ENCODE measurements around the gene CCT6A. TPM values are rescaled to one million over a fixed set of nuclear protein-coding genes. Genes with fewer than 3 reads are reported as not detected.
"Not testable (repeated sequence)": the region's sequence is repeated elsewhere in the genome, so short reads cannot be mapped to it uniquely, and the experiment has no call there.

The CCT6A gene
- total RNA-seq, 4 donors from 2014 or later: 80.6 to 97.4 (median 88.8) TPM

DNA sequence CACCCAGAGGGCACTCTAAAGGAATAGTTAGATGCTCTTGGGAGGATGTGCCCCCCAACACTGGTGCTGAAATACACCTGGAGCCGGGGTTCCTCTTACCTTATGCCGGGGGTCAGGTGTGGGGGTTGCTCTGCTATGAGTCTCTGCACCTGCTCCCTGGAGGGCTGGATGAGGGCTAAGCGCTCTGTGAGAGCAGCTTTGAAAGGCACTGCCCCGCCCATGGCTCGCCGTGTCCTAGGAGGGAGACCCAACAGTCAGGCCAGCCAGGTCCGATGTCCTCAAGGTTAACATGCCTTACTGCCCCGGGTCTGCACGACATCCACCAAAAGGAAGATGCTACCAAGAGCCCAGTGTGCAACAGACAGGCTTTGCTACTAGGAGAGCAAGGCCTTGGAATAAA is 32.1 kb upstream of the CCT6A start:
- H3K4me3 ChIP-seq: no peak overlapping the region
- H3K4me1 ChIP-seq: no peaks in the 10 kb centered on the region
- no peak overlapping the region for H3K27ac ChIP-seq
- TF ChIP-seq POLR2A (IDR thresholded peaks at IDR 0.05) (no peak), EP300 (IDR thresholded peaks at IDR 0.05) (no peak), POLR2AphosphoS5 (IDR thresholded peaks at IDR 0.05) (no peak)
- TF ChIP-seq, protein P1, sequence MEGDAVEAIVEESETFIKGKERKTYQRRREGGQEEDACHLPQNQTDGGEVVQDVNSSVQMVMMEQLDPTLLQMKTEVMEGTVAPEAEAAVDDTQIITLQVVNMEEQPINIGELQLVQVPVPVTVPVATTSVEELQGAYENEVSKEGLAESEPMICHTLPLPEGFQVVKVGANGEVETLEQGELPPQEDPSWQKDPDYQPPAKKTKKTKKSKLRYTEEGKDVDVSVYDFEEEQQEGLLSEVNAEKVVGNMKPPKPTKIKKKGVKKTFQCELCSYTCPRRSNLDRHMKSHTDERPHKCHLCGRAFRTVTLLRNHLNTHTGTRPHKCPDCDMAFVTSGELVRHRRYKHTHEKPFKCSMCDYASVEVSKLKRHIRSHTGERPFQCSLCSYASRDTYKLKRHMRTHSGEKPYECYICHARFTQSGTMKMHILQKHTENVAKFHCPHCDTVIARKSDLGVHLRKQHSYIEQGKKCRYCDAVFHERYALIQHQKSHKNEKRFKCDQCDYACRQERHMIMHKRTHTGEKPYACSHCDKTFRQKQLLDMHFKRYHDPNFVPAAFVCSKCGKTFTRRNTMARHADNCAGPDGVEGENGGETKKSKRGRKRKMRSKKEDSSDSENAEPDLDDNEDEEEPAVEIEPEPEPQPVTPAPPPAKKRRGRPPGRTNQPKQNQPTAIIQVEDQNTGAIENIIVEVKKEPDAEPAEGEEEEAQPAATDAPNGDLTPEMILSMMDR (IDR thresholded peaks at IDR 0.05): no peak
- no peak for DNase-seq (ENCODE audit: low spot score in 2 of 2)
- no peaks in the 10 kb centered on the region for H3K27me3 ChIP-seq
- no peaks in the 10 kb centered on the region for H3K9me3 ChIP-seq
- 80% methylated on average over 9 of the region's 9 CpGs for WGBS
- peaks cover 16% of the 10 kb centered on the region for H3K36me3 ChIP-seq

DNA sequence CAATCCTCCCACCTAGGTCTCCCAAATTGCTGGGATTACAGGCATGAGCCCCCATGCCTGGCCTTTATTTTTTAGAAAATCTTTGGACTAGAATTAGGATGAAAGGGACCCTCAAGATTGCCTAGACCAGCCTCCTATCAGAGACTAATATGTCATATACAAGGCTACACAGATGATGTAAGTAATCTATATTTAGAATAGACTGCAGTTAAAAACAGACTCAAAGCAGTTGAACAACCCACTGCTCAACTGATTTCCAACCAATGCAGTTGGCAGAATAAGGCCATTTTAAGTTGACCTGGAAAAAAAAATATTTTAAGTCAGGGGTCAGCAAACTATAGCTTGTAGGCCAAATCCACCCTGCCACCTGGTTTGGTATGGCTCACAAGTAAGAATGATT is 28.1 kb upstream of the CCT6A start:
- Histone ChIP-seq H3K36me3 (peaks cover 16% of the 10 kb centered on the region), H3K9me3 (no peaks in the 10 kb centered on the region), H3K4me1 (no peaks in the 10 kb centered on the region), H3K27ac (no peak overlapping the region), H3K4me3 (no peak overlapping the region), H3K27me3 (no peaks in the 10 kb centered on the region)
- TF ChIP-seq POLR2AphosphoS5 (IDR thresholded peaks at IDR 0.05): no peak
- no peak for TF ChIP-seq POLR2A (IDR thresholded peaks at IDR 0.05)
- TF ChIP-seq, protein P1 (IDR thresholded peaks at IDR 0.05): no peak
- no peak for TF ChIP-seq EP300 (IDR thresholded peaks at IDR 0.05)
- DNase-seq (ENCODE audit: low spot score in 2 of 2): no peak

DNA sequence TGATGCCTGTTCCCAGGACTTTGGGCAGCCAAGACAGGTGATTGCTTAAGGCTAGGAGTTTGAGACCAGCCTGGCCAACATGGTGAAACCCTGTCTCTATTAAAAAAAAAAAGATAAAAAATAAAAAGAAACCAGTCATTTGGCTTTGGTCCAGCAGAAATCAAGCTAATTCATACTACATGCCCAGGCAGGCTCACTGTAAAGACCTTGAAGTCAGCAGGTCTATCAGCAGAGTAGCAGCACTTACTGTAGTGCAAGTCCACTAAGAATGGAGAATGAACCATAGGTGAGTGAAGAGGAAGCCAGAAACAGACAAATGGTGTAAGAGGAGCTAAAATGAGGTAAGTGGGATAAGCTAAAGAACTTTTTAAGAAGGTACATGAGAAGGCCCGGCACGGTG is 25.0 kb upstream of the CCT6A start:
- WGBS: 81% methylated on average over 2 of the region's 2 CpGs
- Histone ChIP-seq H3K27me3 (no peaks in the 10 kb centered on the region), H3K27ac (no peak overlapping the region), H3K9me3 (no peaks in the 10 kb centered on the region), H3K4me3 (no peak overlapping the region), H3K4me1 (no peaks in the 10 kb centered on the region), H3K36me3 (no peaks in the 10 kb centered on the region)
- TF ChIP-seq POLR2A (IDR thresholded peaks at IDR 0.05) (no peak), EP300 (IDR thresholded peaks at IDR 0.05) (no peak), POLR2AphosphoS5 (IDR thresholded peaks at IDR 0.05) (no peak)
- TF ChIP-seq, protein P1 (IDR thresholded peaks at IDR 0.05): no peak
- DNase-seq (ENCODE audit: low spot score in 2 of 2): no peak

DNA sequence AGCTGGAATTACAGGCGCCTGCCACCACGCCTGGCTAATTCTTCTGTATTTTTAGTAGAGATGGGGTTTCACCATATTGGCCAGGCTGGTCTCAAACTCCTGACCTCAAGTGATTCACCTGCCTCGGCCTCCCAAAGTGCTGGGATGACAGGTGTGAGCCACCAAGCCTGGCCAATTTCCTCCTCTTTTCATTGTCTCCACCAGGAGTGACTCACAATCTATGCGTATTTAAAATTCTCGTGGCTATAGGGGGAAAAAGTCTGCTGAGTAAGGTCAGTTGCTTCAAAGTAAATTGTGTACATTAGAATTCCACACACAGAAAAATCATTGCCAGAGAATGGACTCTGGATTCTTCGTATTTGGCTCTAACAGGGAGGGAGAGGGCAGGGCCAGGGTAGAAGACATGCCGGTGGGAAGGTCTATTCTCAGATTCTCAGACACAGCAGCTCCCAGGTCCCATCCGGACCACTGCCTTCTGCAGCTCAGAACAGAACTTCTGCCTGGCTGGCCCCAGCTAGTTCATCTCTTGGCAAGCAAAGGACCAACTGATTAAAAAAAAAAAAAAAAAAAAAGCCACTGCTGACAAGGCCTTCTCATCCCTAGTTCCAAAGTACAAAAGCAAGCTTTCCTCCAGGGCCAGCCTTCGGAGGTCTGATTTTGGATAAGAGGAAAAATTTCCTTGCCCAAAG is 22.5 kb upstream of the CCT6A start:
- WGBS: 91% methylated on average over 9 of the region's 9 CpGs
- H3K9me3 ChIP-seq: no peaks in the 10 kb centered on the region

DNA sequence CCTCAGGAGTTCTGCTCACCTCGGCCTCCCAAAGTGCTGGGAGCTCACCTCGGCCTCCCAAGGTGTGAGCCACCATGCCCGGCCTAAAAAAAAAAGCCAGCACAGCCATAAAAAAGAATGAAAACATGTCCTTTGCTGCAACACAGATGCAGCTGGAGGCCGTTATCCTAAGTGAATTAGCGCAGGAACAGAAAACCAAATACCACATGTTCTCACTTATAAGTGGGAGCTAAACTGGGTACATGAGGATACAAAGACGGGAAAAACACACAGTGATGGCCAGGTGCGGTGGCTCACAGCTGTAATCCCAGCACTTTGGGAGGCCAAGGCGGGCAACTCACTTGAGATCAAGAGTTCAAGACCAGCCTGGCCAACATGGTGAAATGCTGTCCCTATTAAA is 21.2 kb upstream of the CCT6A start:
- WGBS: 96% methylated on average over 8 of the region's 8 CpGs
- H3K36me3 ChIP-seq: no peaks in the 10 kb centered on the region
- TF ChIP-seq EP300 (IDR thresholded peaks at IDR 0.05) (no peak), POLR2AphosphoS5 (IDR thresholded peaks at IDR 0.05) (no peak), POLR2A (IDR thresholded peaks at IDR 0.05) (no peak)
- TF ChIP-seq, protein P1 (IDR thresholded peaks at IDR 0.05): no peak
- H3K9me3 ChIP-seq: no peaks in the 10 kb centered on the region
- H3K4me1 ChIP-seq: peaks cover 8% of the 10 kb centered on the region
- no peak for DNase-seq (ENCODE audit: low spot score in 2 of 2)
- H3K27ac ChIP-seq: no peak overlapping the region
- H3K4me3 ChIP-seq: no peak overlapping the region
- no peaks in the 10 kb centered on the region for H3K27me3 ChIP-seq

More for the DNA sequence above, 22.5 kb upstream of the CCT6A start:
- peaks cover 8% of the 10 kb centered on the region for H3K4me1 ChIP-seq
- TF ChIP-seq, protein P1 (IDR thresholded peaks at IDR 0.05): no peak
- TF ChIP-seq POLR2AphosphoS5 (IDR thresholded peaks at IDR 0.05) (no peak), POLR2A (IDR thresholded peaks at IDR 0.05) (no peak), EP300 (IDR thresholded peaks at IDR 0.05) (no peak)
- H3K27ac ChIP-seq: no peak overlapping the region
- no peaks in the 10 kb centered on the region for H3K36me3 ChIP-seq
- no peaks in the 10 kb centered on the region for H3K27me3 ChIP-seq
- no peak for DNase-seq (ENCODE audit: low spot score in 2 of 2)
- H3K4me3 ChIP-seq: no peak overlapping the region

DNA sequence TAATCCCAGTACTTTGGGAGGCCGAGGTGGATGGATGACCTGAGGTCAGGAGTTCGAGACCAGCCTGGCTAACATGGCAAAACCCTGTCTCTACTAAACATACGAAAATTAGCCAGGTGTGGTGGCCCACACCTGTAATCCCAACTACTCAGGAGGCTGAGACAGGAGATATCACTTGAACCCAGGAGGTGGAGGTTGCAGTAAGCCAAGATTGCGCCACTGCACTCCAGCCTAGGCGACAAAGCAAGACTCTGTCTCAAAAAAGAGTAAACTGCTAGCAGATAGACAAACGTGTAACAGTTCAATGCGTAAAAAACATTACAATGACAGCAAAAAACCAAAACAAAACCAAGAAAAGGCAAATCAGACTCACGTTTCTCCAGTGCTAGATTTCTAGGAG is 20.0 kb upstream of the CCT6A start:
- 90% methylated on average over 8 of the region's 8 CpGs for WGBS
- not testable (repeated sequence) for H3K4me3 ChIP-seq; H3K4me1 ChIP-seq; DNase-seq (ENCODE audit: low spot score in 2 of 2); H3K36me3 ChIP-seq; H3K27me3 ChIP-seq; H3K9me3 ChIP-seq; H3K27ac ChIP-seq

DNA sequence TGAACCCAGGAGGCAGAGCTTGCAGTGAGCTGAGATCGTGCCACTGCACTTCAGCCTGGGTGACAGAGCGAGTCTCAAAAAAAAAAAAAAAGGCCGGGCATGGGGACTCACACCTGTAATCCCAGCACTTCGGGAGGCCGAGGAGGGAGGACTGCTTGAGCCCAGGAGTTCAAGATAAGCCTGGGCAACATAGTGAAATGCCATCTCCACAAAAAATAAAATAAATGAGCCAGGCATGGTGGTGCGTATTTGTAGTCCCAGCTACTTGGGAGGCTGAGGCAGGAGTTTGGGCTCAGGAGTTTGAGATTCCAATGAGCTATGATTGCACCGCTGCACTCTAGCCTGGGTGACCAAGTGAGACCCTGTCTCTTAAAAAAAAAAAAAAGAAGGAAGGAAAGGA is 19.0 kb upstream of the CCT6A start:
- not testable (repeated sequence) for DNase-seq (ENCODE audit: low spot score in 2 of 2); H3K27me3 ChIP-seq; H3K27ac ChIP-seq; H3K9me3 ChIP-seq; H3K4me3 ChIP-seq; H3K36me3 ChIP-seq; H3K4me1 ChIP-seq
- WGBS: 96% methylated on average over 7 of the region's 7 CpGs
